SK-N-SH treated with all-trans-retinoic acid at 6 μM for 48 hours (cell line): ENCODE measurements around the gene UTRN.

ENCODE experiments used
- ARNTL ChIP-seq: fragments of 450-650 bp; formaldehyde crosslinking; IDR thresholded peaks from 2 replicates; pipeline ENCODE4 v1.5.0; 2020; ENCODE audit warnings: low read depth, mild to moderate bottlenecking, moderate library complexity, borderline replicate concordance
- PATZ1 ChIP-seq: fragments of 250-450 bp; sonication (Bioruptor Pico); IDR thresholded peaks from 2 replicates; pipeline ENCODE4 v1.8.0; 2020; ENCODE audit warnings: mild to moderate bottlenecking, moderate library complexity, borderline replicate concordance
- PPARA ChIP-seq: fragments of 250-450 bp; sonication (Bioruptor Pico); IDR thresholded peaks from 2 replicates; pipeline ENCODE4 v1.5.0; 2020; ENCODE audit warnings: mild to moderate bottlenecking, borderline replicate concordance
- RARB ChIP-seq: fragments of 250-450 bp; sonication (Bioruptor Pico); IDR thresholded peaks from 2 replicates; pipeline ENCODE4 v1.8.0; 2021; ENCODE audit warnings: mild to moderate bottlenecking, moderate library complexity
- TOX ChIP-seq: fragments of 250-450 bp; sonication (Bioruptor Pico); IDR thresholded peaks from 2 replicates; pipeline ENCODE4 v1.8.0; 2021; ENCODE audit warnings: mild to moderate bottlenecking, moderate library complexity, borderline replicate concordance
- TSHZ2 ChIP-seq: fragments of 250-450 bp; sonication (Bioruptor Pico); IDR thresholded peaks from 2 replicates; pipeline ENCODE4 v1.5.0; 2020; ENCODE audit warnings: mild to moderate bottlenecking, moderate library complexity
- ZFP3 ChIP-seq: fragments of 250-450 bp; sonication (Bioruptor Pico); IDR thresholded peaks from 2 replicates; pipeline ENCODE4 v1.5.0; 2020; ENCODE audit warnings: mild to moderate bottlenecking, moderate library complexity
- ZNF565 ChIP-seq: fragments of 450-650 bp; formaldehyde crosslinking; conservative IDR thresholded peaks from 2 replicates; pipeline ENCODE4 v1.5.0; 2020; ENCODE audit warnings: low read depth, mild to moderate bottlenecking, moderate library complexity

- no peak for TF ChIP-seq PATZ1
- no peak for TF ChIP-seq TOX
- no peak for TF ChIP-seq ZNF565 (CRISPR knock-in tag)
- no peak for TF ChIP-seq ZFP3 (CRISPR knock-in tag)
- TF ChIP-seq PPARA (CRISPR knock-in tag), result no peak
- no peak for TF ChIP-seq ARNTL
- no peak for TF ChIP-seq TSHZ2
- TF ChIP-seq RARB (CRISPR knock-in tag), result no peak
Measured at GRCh38 chr6:144326393-144326792, 41.3 kb downstream of the UTRN start.
